HepG2 (cell line): ENCODE measurements around the gene GRIN2C. TPM values are rescaled to one million over a fixed set of nuclear protein-coding genes. Genes with fewer than 3 reads are reported as not detected.

Experiments
- AKNA ChIP-seq: sonication (generic); formaldehyde crosslinking; IDR thresholded peaks from 2 replicates; pipeline ENCODE4 v1.4.0; 2020; ENCODE audit warnings: missing genetic modification reagents, borderline replicate concordance
- IRF2 ChIP-seq: IDR thresholded peaks from 2 replicates; pipeline ENCODE4 v1.6.1; 2018; ENCODE audit warnings: missing genetic modification reagents, missing compliant biosample characterization
- MEIS1 ChIP-seq: sonication (generic); formaldehyde crosslinking; IDR thresholded peaks from 2 replicates; pipeline ENCODE4 v1.9.0; 2021; ENCODE audit warnings: mild to moderate bottlenecking, missing genetic modification reagents, moderate library complexity, borderline replicate concordance
- MLX ChIP-seq: IDR thresholded peaks from 2 replicates; pipeline ENCODE4 v1.6.1; 2016
- NFE2L1 ChIP-seq: sonication (generic); formaldehyde crosslinking; IDR thresholded peaks from 2 replicates; pipeline ENCODE4 v1.4.0; 2020; ENCODE audit warnings: missing genetic modification reagents, mild to moderate bottlenecking, borderline replicate concordance
- RNF2 ChIP-seq: fragments of 450-650 bp; conservative IDR thresholded peaks from 2 replicates; pipeline ENCODE4 v1.6.1; 2016; ENCODE audit warnings: low read depth
- TBP ChIP-seq: sonication (generic); formaldehyde crosslinking; IDR thresholded peaks from 2 replicates; pipeline ENCODE4 v1.5.0; 2020; ENCODE audit warnings: missing genetic modification reagents
- ZBTB38 ChIP-seq: sonication (generic); formaldehyde crosslinking; IDR thresholded peaks from 2 replicates; pipeline ENCODE4 v1.5.1; 2020; ENCODE audit warnings: mild to moderate bottlenecking, missing genetic modification reagents
- ZNF143 ChIP-seq: sonication (generic); formaldehyde crosslinking; IDR thresholded peaks from 2 replicates; pipeline ENCODE4 v1.4.0; 2020; ENCODE audit warnings: missing genetic modification reagents
- ZNF280D ChIP-seq: sonication (generic); formaldehyde crosslinking; IDR thresholded peaks from 2 replicates; pipeline ENCODE4 v1.5.1; 2020; ENCODE audit warnings: mild to moderate bottlenecking, missing genetic modification reagents
- ZNF382 ChIP-seq: sonication (generic); formaldehyde crosslinking; IDR thresholded peaks from 2 replicates; pipeline ENCODE4 v1.5.0; 2020; ENCODE audit warnings: missing genetic modification reagents, mild to moderate bottlenecking, borderline replicate concordance
- ZNF552 ChIP-seq: sonication (generic); formaldehyde crosslinking; IDR thresholded peaks from 2 replicates; pipeline ENCODE4 v1.9.0; 2022; ENCODE audit warnings: missing genetic modification reagents, mild to moderate bottlenecking, borderline replicate concordance
- ZNF670 ChIP-seq: sonication (generic); formaldehyde crosslinking; IDR thresholded peaks from 2 replicates; pipeline ENCODE4 v1.8.0; 2022; ENCODE audit warnings: mild to moderate bottlenecking, missing genetic modification reagents, borderline replicate concordance
- ZNF678 ChIP-seq: sonication (generic); formaldehyde crosslinking; IDR thresholded peaks from 2 replicates; pipeline ENCODE4 v1.4.0; 2020; ENCODE audit warnings: mild to moderate bottlenecking, missing genetic modification reagents
- ZNF878 ChIP-seq: sonication (generic); formaldehyde crosslinking; IDR thresholded peaks from 2 replicates; pipeline ENCODE4 v1.8.1; 2023; ENCODE audit warnings: mild to moderate bottlenecking, missing genetic modification reagents, moderate library complexity
- polyA plus RNA-seq, 8 experiments: library from polyadenylated mRNA; depleted of rRNA in 3 of 8; stranded (reverse) in 7 of 8; unstranded in 1 of 8; fragments of >200 nt; fragmentation: Illumina TruSeq in 4 of 8; extraction: Trizol in 4 of 8; gene quantifications; 2 replicates each; pipeline versions ENCODE4 v1.2.1 to v1.2.3, GENCODE V29; 2011 to 2016; ENCODE audit warnings: low read depth in 4 of 8, missing spikeins in 1 of 8, mixed read lengths in 1 of 8; ENCODE audit not compliant: insufficient read depth in 1 of 8
- total RNA-seq, 5 experiments: library from RNA; depleted of rRNA; stranded (reverse); fragments of >200 nt; fragmentation: Illumina TruSeq; extraction: Trizol; gene quantifications; 2 replicates each; pipeline ENCODE4 v1.2.3, GENCODE V29; 2016; ENCODE audit warnings: low read depth in 1 of 5

The GRIN2C gene
- total and polyA plus RNA-seq, 2 of the 13 experiments (the other 11 are each of a cell fraction or from before 2014, with no cell fraction given): 0.03 to 0.11 TPM

- TF ChIP-seq ZNF143 (CRISPR knock-in tag) (no peak), MEIS1 (CRISPR knock-in tag) (peak; percentile 5; the same call in 1 of the 2 replicates), ZNF878 (CRISPR knock-in tag) (0 out of 2 replicates have a peak, but pooled peaks have one; percentile 71), ZNF552 (CRISPR knock-in tag) (peak; percentile 38; the same call in 1 of the 2 replicates), ZBTB38 (no peak; the same call in 1 of the 2 replicates), ZNF280D (CRISPR knock-in tag) (peak; percentile 8; the same call in 1 of the 2 replicates), ZNF382 (no peak), RNF2 (peak; percentile 64; the same call in 1 of the 2 replicates), IRF2 (CRISPR knock-in tag) (peak; percentile 94), TBP (CRISPR knock-in tag) (no peak), MLX (CRISPR knock-in tag) (peak; percentile 60), ZNF670 (no peak), ZNF678 (CRISPR knock-in tag) (no peak), NFE2L1 (no peak), AKNA (no peak)
Measured at GRCh38 chr17:74873037-74873873, 13.6 kb upstream of the GRIN2C start (continued).
